Neuronal stem cell (in vitro differentiated cells): Measurements from ENCODE around the gene PARD3B.

Source experiments
- DNase-seq: peaks from one replicate; pipeline ENCODE4 v3.0.0-alpha.2; 2013; ENCODE audit warnings: low spot score
- H2AFZ ChIP-seq: one replicate; pipeline ENCODE4 v1.6.1; 2013; ENCODE audit warnings: mild to moderate bottlenecking, low read length, inconsistent platforms
- H2AK5ac ChIP-seq: 2 replicates; pipeline ENCODE4 v1.6.1; 2013; ENCODE audit warnings: low read depth, mild to moderate bottlenecking, inconsistent platforms, low read length, moderate library complexity, mixed read lengths
- H2BK120ac ChIP-seq: 2 replicates; pipeline ENCODE4 v1.6.1; 2013; ENCODE audit warnings: low read depth, mild to moderate bottlenecking, inconsistent platforms, low read length, moderate library complexity, mixed read lengths
- H2BK12ac ChIP-seq: one replicate; pipeline ENCODE4 v1.6.1; 2013; ENCODE audit warnings: low read length, inconsistent platforms
- H2BK15ac ChIP-seq: 2 replicates; pipeline ENCODE4 v1.6.1; 2013; ENCODE audit warnings: mild to moderate bottlenecking, low read length, inconsistent platforms, mixed read lengths
- H2BK5ac ChIP-seq: one replicate; pipeline ENCODE4 v1.6.1; 2013; ENCODE audit warnings: inconsistent platforms, mild to moderate bottlenecking, low read length, moderate library complexity
- H3K14ac ChIP-seq: one replicate; pipeline ENCODE4 v1.6.1; 2013; ENCODE audit warnings: low read length, inconsistent platforms
- H3K18ac ChIP-seq: 2 replicates; pipeline ENCODE4 v1.6.1; 2013; ENCODE audit warnings: low read length, inconsistent platforms
- H3K23ac ChIP-seq: 2 replicates; pipeline ENCODE4 v1.6.1; 2013; ENCODE audit warnings: low read depth, mild to moderate bottlenecking, mixed read lengths, low read length, inconsistent platforms; ENCODE audit not compliant: poor library complexity
- H3K27ac ChIP-seq: replicated peaks from 3 replicates; pipeline ENCODE4 v1.5.1; 2013; ENCODE audit warnings: low read length, inconsistent platforms
- H3K27me3 ChIP-seq, 3 experiments: 2 replicates each; pipeline ENCODE4 v1.6.1; 2013; ENCODE audit warnings: low read length in 3 of 3, mild to moderate bottlenecking in 2 of 3, inconsistent platforms in 1 of 3, low read depth in 1 of 3, mixed read lengths in 1 of 3, moderate library complexity in 1 of 3; ENCODE audit not compliant: control insufficient read depth in 3 of 3, insufficient read depth in 3 of 3
- H3K36me3 ChIP-seq, 2 donors: replicated peaks in 1 of 2; 2 replicates each; pipeline ENCODE4 v1.6.1; 2013; ENCODE audit warnings: low read length in 2 of 2; ENCODE audit not compliant: control insufficient read depth in 2 of 2, insufficient read depth in 2 of 2
- H3K4ac ChIP-seq: 2 replicates; pipeline ENCODE4 v1.6.1; 2013; ENCODE audit warnings: inconsistent platforms, mild to moderate bottlenecking, low read length, moderate library complexity
- H3K4me1 ChIP-seq, 2 donors: 1 replicate in 1 of 2; 2 replicates in 1 of 2; pipeline ENCODE4 v1.6.1; 2013; ENCODE audit warnings: low read length in 2 of 2, low read depth in 1 of 2; ENCODE audit not compliant: control insufficient read depth in 2 of 2, insufficient read depth in 1 of 2
- H3K4me2 ChIP-seq: one replicate; pipeline ENCODE4 v1.6.1; 2013; ENCODE audit warnings: mild to moderate bottlenecking, low read length, inconsistent platforms; ENCODE audit not compliant: insufficient read depth, poor library complexity, severe bottlenecking
- H3K4me3 ChIP-seq, 2 donors: 2 replicates each; pipeline ENCODE4 v1.5.1; 2013; ENCODE audit warnings: low read length in 2 of 2, mild to moderate bottlenecking in 2 of 2, inconsistent platforms in 1 of 2, moderate library complexity in 1 of 2
- H3K79me1 ChIP-seq: one replicate; pipeline ENCODE4 v1.6.1; 2013; ENCODE audit warnings: low read depth, mild to moderate bottlenecking, inconsistent platforms, low read length, moderate library complexity
- H3K9ac ChIP-seq: one replicate; pipeline ENCODE4 v1.6.1; 2013; ENCODE audit warnings: mild to moderate bottlenecking, low read depth, low read length, inconsistent platforms; ENCODE audit not compliant: poor library complexity
- H3K9me3 ChIP-seq, 2 donors: replicated peaks in 1 of 2; 2 replicates each; pipeline versions ENCODE3 to v1.6.1; 2013; ENCODE audit warnings: low read length in 2 of 2, mild to moderate bottlenecking in 2 of 2, inconsistent platforms in 1 of 2, low read depth in 1 of 2, mixed read lengths in 1 of 2, moderate library complexity in 1 of 2; ENCODE audit not compliant: control insufficient read depth in 2 of 2, insufficient read depth in 1 of 2
- H4K8ac ChIP-seq: one replicate; pipeline ENCODE4 v1.6.1; 2013; ENCODE audit warnings: low read depth, mild to moderate bottlenecking, inconsistent platforms, low read length, moderate library complexity
- H4K91ac ChIP-seq: one replicate; pipeline ENCODE4 v1.6.1; 2013; ENCODE audit warnings: low read length, low read depth, mild to moderate bottlenecking, inconsistent platforms; ENCODE audit not compliant: poor library complexity
- WGBS, 2 donors: extraction: QIAGEN DNeasy Blood & Tissue Kit; methylation state at CpG; one replicate each; pipeline ENCODE4 v1.1.7; 2013; ENCODE audit warnings: missing lambda C conversion rate in 2 of 2, mixed read lengths in 1 of 2; ENCODE audit not compliant: insufficient read length in 2 of 2, insufficient replicate concordance in 1 of 2; ENCODE audit errors: extremely low coverage in 2 of 2; 5-methylcytosine and 5-hydroxymethylcytosine counted together

Gene PARD3B

DNA sequence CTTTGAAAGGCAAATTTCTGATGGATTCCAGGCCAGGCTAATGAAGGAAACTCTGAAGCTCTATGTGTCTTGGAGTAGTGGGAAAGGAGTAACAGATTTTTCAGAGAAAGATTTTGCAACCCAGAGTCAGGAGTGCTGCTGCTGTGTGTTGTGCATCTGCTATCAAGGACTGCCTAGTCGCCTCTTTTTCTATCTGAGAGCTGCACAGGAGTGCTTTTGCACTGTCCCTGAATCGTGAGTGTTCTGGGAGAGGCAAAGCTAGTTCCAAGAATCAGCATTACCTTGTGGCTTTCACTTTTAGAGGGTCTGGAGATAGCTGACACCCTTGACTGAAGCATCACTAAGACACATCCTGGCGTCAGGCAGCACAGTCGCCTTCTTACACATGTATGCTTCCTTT is 336.4 kb downstream of the PARD3B start:
- no peak overlapping the region for H3K4me2 ChIP-seq
- H3K4ac ChIP-seq, result no peak overlapping the region
- no peak overlapping the region for H2BK120ac ChIP-seq
- H3K4me1 ChIP-seq, result peaks cover 4 to 6% of the 10 kb centered on the region in 2 donors
- no peak overlapping the region for H3K9ac ChIP-seq
- no peaks in the 10 kb centered on the region for H3K36me3 ChIP-seq
- H2BK12ac ChIP-seq, result no peak overlapping the region
- no peak overlapping the region for H3K4me3 ChIP-seq
- H2BK15ac ChIP-seq, result no peak overlapping the region
- H3K14ac ChIP-seq, result no peak overlapping the region
- no peak overlapping the region for H2AK5ac ChIP-seq
- no peaks in the 10 kb centered on the region for H3K79me1 ChIP-seq
- no peak overlapping the region for H3K18ac ChIP-seq
- no peak overlapping the region for H3K27ac ChIP-seq
- no peak overlapping the region for H4K91ac ChIP-seq
- no peak for DNase-seq
- no CpG with 5 or more reads among the region's 4 CpGs for WGBS, 2 donors
- no peak overlapping the region for H4K8ac ChIP-seq
- no peak overlapping the region for H3K23ac ChIP-seq
- H2AFZ ChIP-seq, result no peak overlapping the region
- H3K27me3 ChIP-seq, result no peaks in the 10 kb centered on the region
- H2BK5ac ChIP-seq, result no peak overlapping the region
- H3K9me3 ChIP-seq, result peaks cover 0 to 6% of the 10 kb centered on the region in 2 donors

DNA sequence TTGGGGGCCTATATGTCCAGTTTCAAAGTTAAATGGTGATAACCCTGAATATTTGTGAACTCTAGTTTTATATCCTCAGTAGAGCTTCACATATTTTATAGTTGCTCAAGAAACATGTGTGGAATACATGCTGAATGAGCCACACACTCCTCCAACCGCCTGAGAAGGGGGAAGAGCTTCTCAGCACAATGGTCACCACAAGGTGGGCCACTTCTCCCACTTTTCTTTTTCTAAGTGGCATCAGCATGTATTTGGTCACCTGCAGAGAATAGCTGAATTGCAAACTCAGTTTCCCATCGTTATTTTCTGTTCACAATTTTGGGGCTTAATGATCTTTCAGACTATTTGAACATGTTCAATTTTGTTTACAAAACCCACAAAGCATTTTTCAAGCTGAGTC is 340.5 kb downstream of the PARD3B start:
- Histone ChIP-seq H2AK5ac (no peak overlapping the region), H3K23ac (no peak overlapping the region), H3K4me2 (no peak overlapping the region), H2BK15ac (no peak overlapping the region), H4K91ac (no peak overlapping the region), H3K27ac (no peak overlapping the region), H3K4ac (no peak overlapping the region), H3K14ac (no peak overlapping the region), H2BK5ac (no peak overlapping the region), H3K9me3 (peaks cover 0 to 4% of the 10 kb centered on the region in 2 donors), H4K8ac (no peak overlapping the region), H3K18ac (no peak overlapping the region), H3K79me1 (no peaks in the 10 kb centered on the region), H3K36me3 (no peaks in the 10 kb centered on the region), H3K27me3 (no peaks in the 10 kb centered on the region), H3K4me1 (peaks cover 4 to 7% of the 10 kb centered on the region in 2 donors), H2BK12ac (no peak overlapping the region), H3K4me3 (no peak overlapping the region), H2BK120ac (no peak overlapping the region), H3K9ac (no peak overlapping the region), H2AFZ (no peak overlapping the region)
- DNase-seq, result no peak
- no CpG with 5 or more reads among the region's 2 CpGs for WGBS, 2 donors

DNA sequence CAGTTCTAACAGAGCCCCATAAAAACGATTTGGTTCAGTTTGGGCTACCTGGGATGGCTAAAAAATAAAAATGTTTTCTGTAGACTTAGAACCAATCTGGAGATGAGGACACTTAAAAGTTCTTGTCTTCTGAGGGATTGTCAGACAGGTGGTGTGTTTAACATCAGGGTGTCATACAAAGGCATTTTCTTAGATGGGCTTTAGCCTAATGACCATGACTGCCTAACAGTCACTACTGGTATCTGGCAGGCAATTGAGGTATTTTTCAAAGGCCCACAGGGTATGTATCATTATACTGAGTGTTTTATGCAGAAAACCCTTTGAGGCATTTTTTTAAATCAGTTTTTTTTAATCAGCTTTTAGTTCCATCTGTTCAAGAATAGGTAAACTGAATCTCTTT is 341.4 kb downstream of the PARD3B start:
- no peak overlapping the region for H3K9ac ChIP-seq
- no peak overlapping the region for H4K8ac ChIP-seq
- H3K4me1 ChIP-seq, result peaks cover 0 to 6% of the 10 kb centered on the region in 2 donors
- no peak overlapping the region for H2BK12ac ChIP-seq
- no peak overlapping the region for H2AFZ ChIP-seq
- H3K14ac ChIP-seq, result no peak overlapping the region
- H2BK15ac ChIP-seq, result no peak overlapping the region
- H3K4me2 ChIP-seq, result no peak overlapping the region
- H4K91ac ChIP-seq, result no peak overlapping the region
- H2AK5ac ChIP-seq, result no peak overlapping the region
- no peak for DNase-seq
- H3K4me3 ChIP-seq, result no peak overlapping the region
- peaks cover 0 to 4% of the 10 kb centered on the region in 2 donors for H3K9me3 ChIP-seq
- no peak overlapping the region for H3K18ac ChIP-seq
- H3K36me3 ChIP-seq, result no peaks in the 10 kb centered on the region
- H3K79me1 ChIP-seq, result no peaks in the 10 kb centered on the region
- no peak overlapping the region for H3K27ac ChIP-seq
- H3K4ac ChIP-seq, result no peak overlapping the region
- no CpG with 5 or more reads among the region's 1 CpG for WGBS, 2 donors
- no peak overlapping the region for H3K23ac ChIP-seq
- H3K27me3 ChIP-seq, result no peaks in the 10 kb centered on the region
- no peak overlapping the region for H2BK5ac ChIP-seq
- no peak overlapping the region for H2BK120ac ChIP-seq

DNA sequence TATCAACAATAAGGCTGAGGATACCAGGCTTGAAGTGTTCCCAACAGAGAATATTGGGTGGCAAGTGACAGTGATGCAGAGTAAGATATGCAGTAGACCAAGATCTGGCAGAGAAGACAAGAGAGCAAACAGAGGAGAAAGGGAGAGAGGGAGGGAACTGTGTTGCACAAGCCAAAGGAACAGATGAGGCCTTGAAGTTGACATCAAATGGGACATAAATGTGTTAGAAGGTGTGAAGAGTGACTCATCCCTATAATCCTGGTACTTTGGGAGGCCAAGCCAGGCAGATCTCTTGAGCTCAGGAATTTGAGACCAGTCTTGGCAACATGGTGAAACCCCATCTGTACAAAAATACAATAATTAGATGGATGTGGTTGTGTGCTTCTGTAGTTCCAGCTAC is 342.9 kb downstream of the PARD3B start:
- H3K23ac ChIP-seq, result no peak overlapping the region
- no peak overlapping the region for H2BK12ac ChIP-seq
- no peaks in the 10 kb centered on the region for H3K36me3 ChIP-seq
- H3K14ac ChIP-seq, result no peak overlapping the region
- no peak overlapping the region for H3K9ac ChIP-seq
- no peak overlapping the region for H2BK15ac ChIP-seq
- H3K4me1 ChIP-seq, result peaks cover 0 to 1% of the 10 kb centered on the region in 2 donors
- no peak overlapping the region for H2AK5ac ChIP-seq
- no peak overlapping the region for H2BK120ac ChIP-seq
- no peak overlapping the region for H4K91ac ChIP-seq
- H3K27ac ChIP-seq, result no peak overlapping the region
- no peaks in the 10 kb centered on the region for H3K79me1 ChIP-seq
- no peak overlapping the region for H3K4me2 ChIP-seq
- H3K4ac ChIP-seq, result no peak overlapping the region
- no peak for DNase-seq
- peaks cover 0 to 4% of the 10 kb centered on the region in 2 donors for H3K9me3 ChIP-seq
- no peak overlapping the region for H3K18ac ChIP-seq
- no peak overlapping the region for H4K8ac ChIP-seq
- no peak overlapping the region for H3K4me3 ChIP-seq
- no peak overlapping the region for H2AFZ ChIP-seq
- H3K27me3 ChIP-seq, result no peaks in the 10 kb centered on the region
- no peak overlapping the region for H2BK5ac ChIP-seq
